CD4-positive, alpha-beta T cell treated with Interleukin-6 at 100 ng/mL for 8 hours (primary cell): Measurements from ENCODE around the gene BPIFA2.
"Not testable (repeated sequence)": the region's sequence is repeated elsewhere in the genome, so short reads cannot be mapped to it uniquely, and the experiment has no call there.

Source experiments
- DNase-seq: peaks from one replicate; pipeline ENCODE4 v3.0.0-alpha.2; 2020; ENCODE audit warnings: mixed read lengths, low spot score

The BPIFA2 gene

GRCh38 chr20:33160681-33161080 lies 7.3 kb upstream of the BPIFA2 start:
- no peak for DNase-seq

GRCh38 chr20:33162313-33162712 lies 5.6 kb upstream of the BPIFA2 start:
- no peak for DNase-seq

GRCh38 chr20:33162753-33163152 lies 5.2 kb upstream of the BPIFA2 start:
- DNase-seq = no peak

- DNase-seq = no peak
These were observed 3.9 kb upstream of the BPIFA2 start for GRCh38 chr20:33163856-33164762.

GRCh38 chr20:33164763-33165095 lies 3.2 kb upstream of the BPIFA2 start:
- no peak for DNase-seq

- no peak for DNase-seq
These were observed 2.4 kb upstream of the BPIFA2 start for GRCh38 chr20:33165416-33166055.

- DNase-seq = no peak
These were observed 1.3 kb upstream of the BPIFA2 start for GRCh38 chr20:33166533-33167113.

- DNase-seq = no peak
These were observed 1.3 kb downstream of the BPIFA2 start for GRCh38 chr20:33169176-33169794.

- DNase-seq = no peak
These were observed 4.8 kb downstream of the BPIFA2 start for GRCh38 chr20:33172781-33173180.

- DNase-seq = no peak
These were observed 7.2 kb downstream of the BPIFA2 start for GRCh38 chr20:33175123-33175522.

GRCh38 chr20:33176101-33176500 lies 8.1 kb downstream of the BPIFA2 start:
- DNase-seq = no peak

- DNase-seq = no peak
These were observed 9.9 kb downstream of the BPIFA2 start for GRCh38 chr20:33177866-33178265.

GRCh38 chr20:33178726-33179125 lies 10.8 kb downstream of the BPIFA2 start:
- DNase-seq = no peak

GRCh38 chr20:33180169-33180568 lies 12.2 kb downstream of the BPIFA2 start:
- no peak for DNase-seq

- no peak for DNase-seq
These were observed 13.6 kb downstream of the BPIFA2 start for GRCh38 chr20:33181482-33182093.

GRCh38 chr20:33183312-33183711 lies 15.4 kb downstream of the BPIFA2 start:
- DNase-seq = no peak

GRCh38 chr20:33185031-33185590 lies 17.2 kb downstream of the BPIFA2 start:
- DNase-seq = not testable (repeated sequence)

- no peak for DNase-seq
These were observed 19.5 kb downstream of the BPIFA2 start for GRCh38 chr20:33187491-33187890.

GRCh38 chr20:33188421-33188820 lies 20.5 kb downstream of the BPIFA2 start:
- no peak for DNase-seq

GRCh38 chr20:33191484-33191883 lies 23.5 kb downstream of the BPIFA2 start:
- DNase-seq = no peak

- no peak for DNase-seq
These were observed 24.0 kb downstream of the BPIFA2 start for GRCh38 chr20:33191955-33192354.

- no peak for DNase-seq
These were observed 25.0 kb downstream of the BPIFA2 start for GRCh38 chr20:33192912-33193501.
